Measurements from ENCODE around the gene UVSSA. TPM values are rescaled to one million over a fixed set of nuclear protein-coding genes. Genes with fewer than 3 reads are reported as not detected.
A peak's percentile ranks its signal among the peaks of the same experiment; 100 is the strongest.

The UVSSA gene
- polyA plus RNA-seq, 1 donor: 16.2 TPM

- DNase-seq: peak; percentile 59
Measured at GRCh38 chr4:1347410-1347864, 429 bp downstream of the UVSSA start.

DNA sequence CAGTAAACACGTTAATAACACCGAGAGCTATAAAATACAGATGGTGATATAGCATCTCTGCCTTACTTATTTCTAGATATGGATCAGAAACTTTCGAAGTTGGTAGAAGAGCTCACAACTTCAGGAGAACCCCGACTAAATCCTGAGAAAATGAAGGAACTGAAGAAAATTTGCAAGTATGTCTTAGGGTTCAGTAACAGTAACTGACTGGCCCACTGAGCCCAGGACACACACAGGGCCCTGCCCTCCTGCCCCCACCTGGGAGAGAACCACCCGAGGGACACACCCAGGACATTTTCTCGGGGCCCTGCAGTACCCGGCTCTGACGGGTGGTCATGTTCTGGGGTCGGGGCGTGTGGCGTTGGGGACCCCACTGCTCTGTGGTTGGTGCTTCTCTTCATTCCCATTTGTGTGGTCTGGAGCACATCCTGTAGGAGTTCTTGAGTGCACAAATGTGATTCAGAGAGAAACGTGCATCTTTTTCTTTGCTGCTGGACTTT, 1.1 kb downstream of the UVSSA start:
- DNase-seq: no peak

DNA sequence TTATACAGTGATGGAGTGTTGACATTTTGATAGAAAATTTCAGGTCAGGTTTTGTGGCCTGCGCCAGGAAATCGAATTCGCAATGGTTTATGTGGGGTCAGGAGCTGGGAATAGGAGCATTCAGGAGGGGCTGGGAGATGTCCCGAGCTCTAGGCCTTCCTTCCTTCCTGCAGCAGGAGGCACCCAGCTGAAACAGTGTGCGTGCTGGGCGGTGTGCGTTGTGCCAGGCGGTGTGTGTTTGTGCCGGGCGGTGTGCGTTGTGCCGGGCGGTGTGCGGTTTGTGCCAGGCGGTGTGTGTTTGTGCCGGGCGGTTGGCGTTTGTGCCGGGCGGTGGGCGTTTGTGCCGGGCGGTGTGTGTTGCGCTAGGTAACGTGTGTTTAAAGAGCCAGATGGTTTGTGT, 1.7 kb downstream of the UVSSA start:
- no peak for DNase-seq

GRCh38 chr4:1349359-1350168, 2.6 kb downstream of the UVSSA start:
- DNase-seq: no peak

DNA sequence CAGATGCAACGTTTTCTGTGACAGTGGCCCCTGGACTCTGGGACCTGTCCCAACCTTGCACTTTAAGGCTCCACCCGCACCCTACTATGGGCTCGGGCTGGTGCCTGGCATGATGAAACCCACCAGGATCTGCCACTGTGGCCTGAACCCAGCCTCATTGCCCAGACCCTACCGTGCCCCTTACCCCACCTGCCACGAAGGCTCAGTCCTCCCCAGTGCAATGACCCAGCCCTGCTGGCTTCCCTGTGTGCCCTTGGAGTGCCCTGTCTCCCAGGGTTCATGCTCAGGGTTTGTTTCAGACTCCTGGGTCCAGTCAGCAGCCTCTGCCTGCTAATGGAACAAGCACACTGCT, 3.1 kb downstream of the UVSSA start:
- DNase-seq: no peak

- DNase-seq: peak; percentile 66
Measured at GRCh38 chr4:1351854-1352566, 5.0 kb downstream of the UVSSA start.

- no peak for DNase-seq
Measured at GRCh38 chr4:1352567-1352900, 5.5 kb downstream of the UVSSA start.

DNA sequence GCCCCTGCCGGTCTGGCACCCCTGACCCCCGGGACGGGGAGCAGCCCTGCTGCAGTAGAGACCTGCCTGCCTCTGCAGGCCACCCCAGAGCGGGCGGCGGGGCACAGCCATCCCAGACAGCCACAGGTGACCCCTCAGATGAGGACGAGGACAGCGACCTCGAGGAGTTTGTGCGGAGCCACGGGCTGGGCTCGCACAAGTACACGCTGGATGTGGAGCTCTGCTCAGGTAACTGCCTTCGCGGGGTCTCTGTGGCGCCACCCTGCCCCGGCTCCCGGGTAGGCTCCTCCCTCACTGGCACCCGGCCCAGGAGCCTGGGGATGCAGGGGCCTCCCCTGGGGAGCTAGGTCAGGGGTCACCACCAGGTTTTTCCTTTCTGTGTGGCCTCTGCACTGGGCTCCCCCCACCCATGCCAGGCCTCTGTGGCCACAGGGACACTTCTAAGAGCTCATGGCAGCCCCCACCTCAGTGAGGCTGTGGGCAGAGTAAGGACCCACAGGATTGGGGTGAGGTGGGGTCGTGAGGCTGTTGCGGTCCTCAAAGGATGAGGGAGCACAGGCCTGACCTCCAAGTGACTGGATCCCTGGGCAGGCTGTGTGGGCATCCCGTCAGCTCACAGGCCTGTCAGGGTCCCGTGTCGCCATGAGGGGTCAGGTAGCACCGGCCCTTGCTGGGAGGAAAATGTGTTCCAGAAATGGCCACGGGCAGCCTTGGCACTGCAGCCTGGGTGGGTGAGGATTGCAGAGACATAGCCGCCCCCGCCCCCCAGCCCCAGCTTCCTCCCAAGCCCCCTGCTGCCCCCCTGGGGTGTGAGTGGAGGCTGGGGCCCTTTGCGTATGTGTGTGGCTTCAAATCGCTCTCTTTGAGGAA, 6.4 kb downstream of the UVSSA start:
- DNase-seq: no peak

DNA sequence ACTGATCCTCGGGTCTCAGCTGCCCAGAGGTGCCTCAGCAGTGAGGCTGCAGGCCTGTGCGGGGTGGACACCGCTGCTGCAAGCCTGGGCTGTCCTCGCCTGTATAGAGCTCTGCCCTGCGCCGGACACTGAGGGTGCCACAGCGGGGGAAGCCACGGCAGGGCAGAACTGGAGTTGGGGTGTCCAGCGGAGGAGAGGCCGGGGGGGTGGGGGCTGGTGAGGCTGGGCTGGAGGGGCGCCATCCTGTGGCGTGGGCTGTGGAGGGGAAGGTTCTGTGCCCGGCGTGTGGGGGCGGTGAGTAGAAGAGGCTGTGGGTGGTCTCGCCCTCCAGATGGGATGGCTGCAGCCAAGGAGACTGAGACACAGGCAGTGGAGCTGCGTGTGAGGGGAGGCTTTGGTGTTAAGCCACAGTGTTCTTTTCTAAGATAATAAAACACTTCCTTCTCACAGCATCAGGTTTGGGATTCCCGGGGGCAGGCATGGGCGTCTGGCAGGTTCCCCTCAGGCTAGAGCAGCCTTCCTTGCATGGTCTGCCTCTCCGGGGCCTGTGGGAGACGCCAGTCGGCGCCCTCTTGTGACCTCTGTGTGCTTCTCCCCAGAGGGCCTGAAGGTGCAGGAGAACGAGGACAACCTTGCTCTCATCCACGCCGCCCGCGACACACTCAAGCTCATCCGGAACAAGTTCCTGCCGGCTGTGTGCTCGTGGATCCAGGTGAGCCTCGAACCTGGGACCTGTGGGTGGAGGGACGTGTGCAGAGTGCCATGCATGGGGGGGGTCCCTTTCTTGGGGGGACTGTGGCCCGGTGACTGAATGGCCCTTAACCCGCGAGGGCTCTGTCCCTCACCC, 7.4 kb downstream of the UVSSA start:
- no peak for DNase-seq

DNA sequence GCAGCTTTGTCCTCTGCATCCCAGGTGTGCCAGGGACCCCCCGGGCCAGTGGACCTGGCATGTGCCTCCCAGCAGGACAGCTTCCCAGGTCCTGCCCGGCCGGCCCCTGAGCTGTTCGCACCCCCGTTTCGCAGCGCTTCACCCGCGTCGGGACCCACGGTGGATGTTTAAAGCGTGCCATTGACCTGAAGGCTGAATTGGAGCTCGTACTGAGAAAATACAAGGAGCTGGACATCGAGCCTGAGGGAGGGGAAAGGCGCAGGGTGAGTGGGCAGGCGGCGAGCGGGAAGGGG, 7.9 kb downstream of the UVSSA start:
- no peak for DNase-seq

GRCh38 chr4:1355378-1355777, 8.4 kb downstream of the UVSSA start:
- DNase-seq: no peak

DNA sequence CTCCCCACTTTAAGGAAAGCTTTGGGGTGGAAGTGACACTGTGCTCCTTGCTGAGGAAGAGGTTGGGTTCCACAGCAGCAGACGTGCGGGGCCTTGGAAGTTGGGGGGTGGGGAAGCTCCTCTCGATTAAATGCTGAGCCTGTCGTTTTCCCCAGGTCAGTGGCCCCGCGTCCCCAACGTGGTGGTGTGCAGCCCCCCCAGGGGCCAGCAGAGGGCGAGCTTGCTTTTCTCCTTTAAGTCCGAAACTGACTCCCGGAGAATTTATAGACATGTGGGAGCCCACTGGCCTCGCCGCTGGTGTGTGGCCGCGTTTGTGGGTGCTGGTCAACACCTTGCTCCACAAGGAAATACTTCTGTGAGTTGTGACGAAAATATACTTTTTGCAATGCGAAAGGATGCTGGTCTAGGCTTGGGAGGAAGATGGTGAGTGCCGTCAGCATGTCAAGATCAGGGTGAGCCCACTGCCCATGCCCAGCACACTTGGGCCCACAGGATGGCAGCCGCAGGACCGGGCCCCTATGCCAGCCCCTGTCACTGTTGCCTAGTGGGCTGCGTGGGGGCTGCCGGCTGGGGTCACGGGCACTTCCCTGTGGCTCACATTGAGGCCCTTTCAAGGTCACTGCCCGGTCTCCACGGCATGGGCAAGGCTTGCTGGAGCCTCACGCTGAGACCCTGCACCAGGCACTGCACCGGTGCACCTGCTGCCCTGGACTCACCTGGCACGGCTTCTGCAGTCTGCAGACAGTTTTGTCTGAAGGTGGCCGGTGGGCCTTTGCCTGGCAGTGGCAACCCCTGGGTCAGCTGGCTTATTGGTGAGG, 9.4 kb downstream of the UVSSA start:
- DNase-seq: peak; percentile 35

GRCh38 chr4:1357356-1358248, 10.6 kb downstream of the UVSSA start:
- no peak for DNase-seq

DNA sequence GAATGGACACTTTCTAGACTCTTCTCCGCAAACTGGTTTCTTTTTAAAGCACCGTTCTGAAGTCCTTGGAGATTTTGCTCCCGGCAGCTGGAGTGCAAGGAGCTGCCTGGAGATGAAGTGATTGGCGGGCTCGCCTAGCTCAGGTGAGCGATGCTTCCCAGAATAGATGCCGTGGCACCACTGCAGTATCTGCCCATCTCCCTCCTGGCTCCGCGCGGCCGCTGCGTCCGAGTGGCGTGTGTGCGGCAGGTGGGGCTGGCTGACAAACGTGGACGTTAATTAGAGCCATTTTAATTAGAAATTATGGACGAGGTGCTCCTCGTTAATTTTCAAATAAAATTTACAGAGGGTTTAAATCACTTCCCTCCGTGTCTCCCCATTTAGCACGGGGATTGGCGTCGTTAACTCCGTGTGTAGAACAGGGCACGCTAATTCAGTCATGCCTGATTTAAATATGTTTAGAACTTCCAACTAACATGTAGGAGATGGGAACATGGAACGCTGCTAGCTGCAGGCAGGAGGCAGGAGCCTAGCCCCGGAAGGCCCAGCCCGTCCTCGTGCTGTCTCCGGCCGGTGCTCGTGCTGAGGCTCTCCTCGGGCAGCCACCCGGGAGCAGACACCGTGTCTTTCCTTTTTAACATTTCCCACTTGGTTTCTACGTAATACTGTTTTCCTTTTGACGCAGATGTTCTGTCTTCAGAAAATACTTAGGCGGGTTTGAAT, 11.6 kb downstream of the UVSSA start:
- no peak for DNase-seq

DNA sequence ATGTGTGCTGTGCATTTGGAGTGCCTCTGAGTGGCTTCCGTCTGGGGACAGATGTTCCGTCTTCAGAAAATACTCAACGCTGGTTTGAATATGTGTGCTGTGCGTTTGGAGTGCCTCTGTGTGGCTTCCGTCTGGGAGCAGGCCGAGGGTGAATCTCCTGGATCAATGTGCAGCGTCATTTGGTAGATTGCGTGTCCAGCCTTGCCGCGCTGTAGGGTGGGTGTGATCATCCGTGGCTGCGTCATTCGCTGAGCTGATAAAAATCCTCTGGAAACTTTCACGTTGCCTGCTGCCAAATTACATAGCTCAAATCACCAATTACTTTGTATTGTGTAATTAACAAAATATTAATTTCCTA, 12.1 kb downstream of the UVSSA start:
- DNase-seq: no peak

- DNase-seq: no peak
Measured at GRCh38 chr4:1359976-1360375, 13.0 kb downstream of the UVSSA start.

GRCh38 chr4:1360423-1361283, 13.6 kb downstream of the UVSSA start:
- DNase-seq: no peak

- no peak for DNase-seq
Measured at GRCh38 chr4:1361431-1361830, 14.4 kb downstream of the UVSSA start.
